Activated naive CD8-positive, alpha-beta T cell treated with anti-CD3 and anti-CD28 coated beads for 36 hours (primary cell): ENCODE results near the gene SLC25A25. TPM values are rescaled to one million over a fixed set of nuclear protein-coding genes. Genes with fewer than 3 reads are reported as not detected.
A peak's percentile ranks its signal among the peaks of the same experiment; 100 is the strongest.
"Not testable (repeated sequence)": the region's sequence is repeated elsewhere in the genome, so short reads cannot be mapped to it uniquely, and the experiment has no call there.

Experiments
- DNase-seq: peaks from one replicate; pipeline ENCODE4 v3.0.0; 2021
- H3K27ac Mint-ChIP-seq: one replicate; pipeline ENCODE4 v1.8.0; 2022; ENCODE audit warnings: mild to moderate bottlenecking, moderate library complexity, mixed read lengths
- H3K27me3 Mint-ChIP-seq: one replicate; pipeline ENCODE4 v1.8.0; 2022; ENCODE audit warnings: mild to moderate bottlenecking, mixed read lengths
- H3K36me3 Mint-ChIP-seq: one replicate; pipeline ENCODE4 v1.8.0; 2021; ENCODE audit warnings: mild to moderate bottlenecking, mixed read lengths
- H3K4me1 Mint-ChIP-seq: one replicate; pipeline ENCODE4 v1.8.0; 2021; ENCODE audit warnings: mixed read lengths
- H3K4me3 Mint-ChIP-seq: one replicate; pipeline ENCODE4 v1.8.0; 2022; ENCODE audit warnings: mild to moderate bottlenecking, moderate library complexity, mixed read lengths
- H3K9me3 Mint-ChIP-seq: one replicate; pipeline ENCODE4 v1.8.0; 2022; ENCODE audit warnings: mixed read lengths
- total RNA-seq, 2 experiments: library from RNA; stranded (reverse); gene quantifications; one replicate each; pipeline ENCODE4 v1.2.3, GENCODE V29; 2021

Gene SLC25A25
- total RNA-seq, 2 experiments from 2014 or later, result 13.0 to 14.5 TPM

GRCh38 chr9:128125580-128126354, 57.7 kb downstream of the SLC25A25 start:
- H3K27me3 Mint-ChIP-seq, result no peaks in the 10 kb centered on the region
- no peaks in the 10 kb centered on the region for H3K9me3 Mint-ChIP-seq
- peaks cover 24% of the 10 kb centered on the region for H3K4me1 Mint-ChIP-seq
- H3K27ac Mint-ChIP-seq, result peak overlapping the region; percentile 49
- peaks cover 9% of the 10 kb centered on the region for H3K36me3 Mint-ChIP-seq
- no peak for DNase-seq
- H3K4me3 Mint-ChIP-seq, result peak overlapping the region; percentile 85

- no peaks in the 10 kb centered on the region for H3K27me3 Mint-ChIP-seq
- H3K9me3 Mint-ChIP-seq, result no peaks in the 10 kb centered on the region
- peak within 1 kb of the TSS; percentile 98 for H3K27ac Mint-ChIP-seq
- peaks cover 9% of the 10 kb centered on the region for H3K36me3 Mint-ChIP-seq
- peak within 1 kb of the TSS; percentile 97 for H3K4me3 Mint-ChIP-seq
- DNase-seq, result peak; percentile 89
- H3K4me1 Mint-ChIP-seq, result peaks cover 24% of the 10 kb centered on the region
These were observed 59.5 kb downstream of the SLC25A25 start, which contains the start of gene PTGES2 for GRCh38 chr9:128127568-128127989. Gene PTGES2, minus strand, starts transcription at chr9:128127729. Its CDS starts 12 bp downstream, at chr9:128127717.

DNA sequence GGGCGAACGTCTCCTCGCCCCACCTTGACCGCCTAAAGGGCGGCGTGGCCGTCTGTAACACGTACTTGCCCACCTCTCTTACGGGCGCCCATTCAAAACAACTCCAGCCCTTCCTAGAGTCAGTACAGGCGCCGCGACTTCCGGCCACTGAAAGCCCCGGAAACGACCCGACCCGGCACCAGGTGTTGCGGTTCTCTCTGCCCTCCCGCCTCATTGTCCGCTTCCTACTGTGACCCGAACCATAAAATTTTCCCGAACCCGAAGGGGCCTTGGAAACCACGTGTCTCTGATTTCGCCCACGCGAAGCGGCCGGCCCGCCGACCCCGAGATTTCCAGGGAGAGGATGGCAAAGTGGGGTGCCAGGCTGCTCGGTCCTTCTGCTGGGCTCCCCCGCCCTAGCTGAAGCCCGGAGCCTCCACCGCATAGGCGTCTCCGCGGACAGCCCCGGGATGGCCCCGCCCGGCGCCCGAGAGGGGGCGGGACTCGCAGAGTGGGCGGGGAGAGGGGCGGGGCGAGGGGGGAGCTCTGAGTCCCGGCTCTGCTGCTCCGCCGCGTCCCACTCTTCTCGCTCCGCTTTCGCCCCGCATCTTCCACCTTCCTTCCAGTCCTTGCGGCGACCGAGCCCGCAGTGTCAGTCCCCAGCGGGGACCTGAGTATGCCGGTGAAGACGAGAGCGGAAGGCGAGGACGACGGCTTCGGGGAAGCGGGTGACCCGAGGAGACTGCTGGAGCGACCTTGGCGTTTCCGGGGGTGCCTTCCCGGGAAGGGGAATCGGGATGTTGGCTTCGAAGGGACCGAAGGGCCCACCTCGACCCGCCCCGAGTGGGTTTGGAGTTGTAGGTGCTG, 60.2 kb downstream of the SLC25A25 start:
- Mint-ChIP-seq H3K36me3 (peaks cover 9% of the 10 kb centered on the region), H3K27ac (peak overlapping the region; percentile 98), H3K9me3 (no peaks in the 10 kb centered on the region)

GRCh38 chr9:128128836-128129590, 61.0 kb downstream of the SLC25A25 start:
- DNase-seq, result no peak
- Mint-ChIP-seq H3K36me3 (peaks cover 9% of the 10 kb centered on the region), H3K4me1 (peaks cover 28% of the 10 kb centered on the region), H3K4me3 (peak overlapping the region; percentile 97), H3K9me3 (no peaks in the 10 kb centered on the region), H3K27me3 (peaks cover 4% of the 10 kb centered on the region), H3K27ac (peak overlapping the region; percentile 98)

More for the DNA sequence above, 60.2 kb downstream of the SLC25A25 start:
- Mint-ChIP-seq H3K4me3 (peak overlapping the region; percentile 97), H3K27me3 (peaks cover 4% of the 10 kb centered on the region), H3K4me1 (peaks cover 27% of the 10 kb centered on the region)
- DNase-seq, result peak; percentile 86

GRCh38 chr9:128129976-128130590, 62.1 kb downstream of the SLC25A25 start:
- Mint-ChIP-seq H3K4me1 (peaks cover 24% of the 10 kb centered on the region), H3K4me3 (peak overlapping the region; percentile 34)
- DNase-seq, result peak; percentile 48
- not testable (repeated sequence) for H3K9me3 Mint-ChIP-seq, H3K27ac Mint-ChIP-seq, H3K27me3 Mint-ChIP-seq, H3K36me3 Mint-ChIP-seq

DNA sequence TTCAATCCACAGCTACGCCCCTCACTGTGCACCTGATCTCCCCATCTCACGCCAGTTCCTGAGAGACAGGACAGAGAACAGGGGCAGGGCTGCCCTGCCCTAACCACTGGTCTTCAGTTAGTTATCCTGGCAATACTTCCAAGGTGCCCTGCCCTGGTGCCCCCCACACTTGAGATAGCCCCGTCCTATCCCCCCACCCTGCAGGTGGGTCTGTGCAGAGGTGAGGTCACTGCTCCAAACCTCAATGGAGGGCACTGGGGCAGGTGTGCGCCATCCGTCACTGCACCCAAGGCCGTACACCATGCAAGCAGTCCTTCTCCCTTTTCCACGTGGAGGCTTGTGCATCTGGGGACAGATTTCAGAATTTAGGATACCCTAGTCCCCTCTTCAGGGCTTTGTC, 62.6 kb downstream of the SLC25A25 start:
- not testable (repeated sequence) for H3K4me3 Mint-ChIP-seq, H3K27me3 Mint-ChIP-seq, H3K27ac Mint-ChIP-seq, DNase-seq, H3K9me3 Mint-ChIP-seq, H3K36me3 Mint-ChIP-seq
- H3K4me1 Mint-ChIP-seq, result peaks cover 19% of the 10 kb centered on the region

- DNase-seq, H3K9me3 Mint-ChIP-seq, H3K36me3 Mint-ChIP-seq, H3K27me3 Mint-ChIP-seq, H3K27ac Mint-ChIP-seq, H3K4me3 Mint-ChIP-seq: not testable (repeated sequence)
- H3K4me1 Mint-ChIP-seq, result peaks cover 12% of the 10 kb centered on the region
These were observed 63.3 kb downstream of the SLC25A25 start for GRCh38 chr9:128131346-128131745.

- not testable (repeated sequence) for H3K27ac Mint-ChIP-seq, H3K4me1 Mint-ChIP-seq, DNase-seq, H3K27me3 Mint-ChIP-seq, H3K36me3 Mint-ChIP-seq, H3K9me3 Mint-ChIP-seq, H3K4me3 Mint-ChIP-seq
These were observed 64.1 kb downstream of the SLC25A25 start for GRCh38 chr9:128132139-128132538.

DNA sequence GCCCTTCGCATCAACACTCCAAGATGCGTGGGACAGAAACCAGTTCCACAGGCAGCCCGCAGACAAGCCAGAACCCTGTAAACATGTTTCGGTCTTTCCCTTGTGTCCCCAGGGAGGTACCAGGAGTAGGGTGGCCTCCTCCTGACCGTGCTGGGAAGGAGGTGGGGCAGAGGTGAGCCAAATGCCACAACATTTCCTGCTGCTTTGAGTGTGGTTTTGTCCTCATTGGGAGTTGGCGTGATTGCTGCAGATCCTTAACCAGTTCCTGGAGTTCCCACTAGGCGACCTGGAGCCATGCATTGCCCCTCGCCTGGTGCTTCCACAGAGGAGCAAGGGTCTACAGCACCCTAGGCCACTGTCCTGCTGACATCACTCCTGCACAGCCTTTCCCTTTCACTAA, 67.5 kb downstream of the SLC25A25 start:
- not testable (repeated sequence) for H3K27me3 Mint-ChIP-seq, H3K4me3 Mint-ChIP-seq, H3K4me1 Mint-ChIP-seq, DNase-seq, H3K27ac Mint-ChIP-seq, H3K9me3 Mint-ChIP-seq, H3K36me3 Mint-ChIP-seq

DNA sequence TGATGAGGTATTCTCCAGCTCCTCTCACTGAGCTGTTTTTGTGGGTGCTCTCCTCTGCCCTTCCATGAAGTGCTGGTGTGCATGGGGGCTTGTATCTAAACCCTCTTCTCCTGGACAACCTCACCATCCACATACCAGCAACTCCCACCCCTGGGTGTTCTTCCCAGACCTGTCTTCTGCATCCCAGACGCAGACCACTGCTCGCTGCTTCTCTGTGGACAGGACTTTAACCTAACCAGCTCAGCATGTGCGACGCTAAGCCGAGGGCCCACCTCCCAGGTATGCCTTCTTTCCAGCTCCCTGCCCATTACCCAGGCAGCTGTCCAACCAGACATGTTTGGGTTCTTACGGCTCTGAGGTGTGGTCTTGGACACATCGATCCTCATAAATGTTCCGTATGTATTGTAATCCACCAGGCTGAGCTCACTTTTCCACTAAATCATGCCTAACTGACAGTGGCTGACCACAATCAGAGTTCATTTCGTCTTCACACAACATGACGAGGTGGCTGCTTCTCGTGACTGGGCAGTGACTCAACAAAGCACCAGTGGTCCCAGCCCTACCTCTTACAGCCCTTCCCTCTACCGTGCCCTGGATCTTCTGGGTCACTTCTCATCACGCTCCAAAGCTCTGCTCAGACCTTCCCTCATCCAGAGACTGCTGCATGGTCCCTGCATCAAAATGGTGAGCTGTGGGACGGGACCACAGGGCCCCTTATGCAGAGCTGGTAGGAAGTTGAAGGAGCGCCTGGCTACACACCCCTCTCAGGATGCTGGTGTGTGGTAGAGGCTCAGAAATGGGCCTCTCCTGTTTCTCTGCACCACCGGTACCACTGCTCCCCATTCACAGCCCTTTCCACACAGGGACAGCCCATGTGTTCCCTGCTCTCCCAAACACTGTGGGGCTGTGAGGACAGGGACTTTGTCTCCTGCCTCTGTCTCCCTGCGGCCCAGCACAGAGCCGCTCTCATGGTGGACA, 69.1 kb downstream of the SLC25A25 start:
- no peak for DNase-seq
- Mint-ChIP-seq H3K9me3 (no peaks in the 10 kb centered on the region), H3K27me3 (peaks cover 4% of the 10 kb centered on the region), H3K36me3 (no peaks in the 10 kb centered on the region), H3K4me1 (peaks cover 9% of the 10 kb centered on the region), H3K27ac (no peak overlapping the region), H3K4me3 (no peak overlapping the region)

DNA sequence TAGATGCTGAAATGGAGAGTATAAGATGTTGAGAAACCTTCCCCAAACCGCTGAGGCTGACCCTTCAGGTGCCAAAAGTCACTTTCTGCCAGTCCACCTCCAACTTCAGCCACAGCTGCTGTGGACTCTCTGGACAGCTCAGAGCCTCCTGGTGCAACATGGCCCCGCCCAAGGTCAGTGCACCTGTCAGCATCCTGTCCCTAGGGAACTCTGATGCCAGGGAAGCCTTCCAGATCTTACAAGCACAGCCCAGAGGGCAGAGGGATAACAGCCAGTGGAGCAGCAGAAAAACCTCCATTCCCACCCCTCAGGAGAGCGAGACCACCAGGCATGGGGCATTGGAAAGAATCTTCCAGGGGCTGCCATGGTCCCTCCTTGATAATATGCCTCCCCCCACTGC, 70.0 kb downstream of the SLC25A25 start:
- Mint-ChIP-seq H3K36me3 (no peaks in the 10 kb centered on the region), H3K27me3 (peaks cover 1% of the 10 kb centered on the region), H3K4me3 (no peak overlapping the region), H3K4me1 (peaks cover 9% of the 10 kb centered on the region), H3K27ac (no peak overlapping the region), H3K9me3 (no peaks in the 10 kb centered on the region)
- DNase-seq, result no peak

DNA sequence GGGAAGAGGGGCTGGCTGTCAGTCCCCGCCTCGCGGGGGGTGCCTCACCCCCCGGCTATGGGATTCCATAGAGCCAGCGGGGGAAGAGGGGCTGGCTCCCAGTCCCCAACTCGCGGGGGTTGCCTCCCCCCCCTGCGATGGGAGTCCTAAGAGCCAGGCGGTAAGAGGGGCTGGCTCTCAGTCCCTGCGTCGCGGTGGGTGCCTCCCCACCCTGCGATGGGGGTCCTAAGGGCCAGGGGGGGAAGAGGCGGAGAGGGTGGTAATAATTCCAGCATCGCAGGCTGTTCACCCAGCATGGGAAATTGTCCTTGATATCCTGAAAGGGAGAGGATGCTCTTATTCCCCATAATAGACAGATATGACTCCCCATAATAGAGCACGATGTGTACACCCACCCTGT, 71.6 kb downstream of the SLC25A25 start:
- no peak overlapping the region for H3K4me3 Mint-ChIP-seq
- no peaks in the 10 kb centered on the region for H3K9me3 Mint-ChIP-seq
- H3K27ac Mint-ChIP-seq, result no peak overlapping the region
- H3K27me3 Mint-ChIP-seq, result no peaks in the 10 kb centered on the region
- DNase-seq, result no peak
- H3K4me1 Mint-ChIP-seq, result peaks cover 6% of the 10 kb centered on the region
- H3K36me3 Mint-ChIP-seq, result no peaks in the 10 kb centered on the region

DNA sequence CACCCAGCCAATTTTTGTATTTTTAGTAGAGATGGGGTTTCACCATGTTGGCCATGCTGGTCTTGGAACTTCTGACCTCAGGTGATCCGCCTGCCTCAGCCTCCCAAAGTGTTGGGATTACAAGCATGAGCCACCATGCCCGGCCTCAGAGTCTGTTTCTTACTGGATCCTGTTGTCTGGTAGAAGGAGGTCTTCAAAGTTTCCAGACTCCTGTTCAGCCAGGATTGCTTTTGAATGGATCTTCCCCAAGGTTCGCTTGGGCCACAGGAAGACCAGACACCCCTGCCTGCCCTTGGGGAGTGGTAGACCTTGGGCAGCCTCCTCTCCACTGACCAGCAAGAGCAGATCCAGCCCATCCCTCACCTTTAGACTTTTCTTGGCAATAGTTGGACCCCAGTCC, 73.6 kb downstream of the SLC25A25 start:
- Mint-ChIP-seq H3K4me1 (peaks cover 6% of the 10 kb centered on the region), H3K27me3 (no peaks in the 10 kb centered on the region), H3K4me3 (no peak overlapping the region), H3K36me3 (no peaks in the 10 kb centered on the region), H3K9me3 (no peaks in the 10 kb centered on the region), H3K27ac (no peak overlapping the region)
- no peak for DNase-seq

DNA sequence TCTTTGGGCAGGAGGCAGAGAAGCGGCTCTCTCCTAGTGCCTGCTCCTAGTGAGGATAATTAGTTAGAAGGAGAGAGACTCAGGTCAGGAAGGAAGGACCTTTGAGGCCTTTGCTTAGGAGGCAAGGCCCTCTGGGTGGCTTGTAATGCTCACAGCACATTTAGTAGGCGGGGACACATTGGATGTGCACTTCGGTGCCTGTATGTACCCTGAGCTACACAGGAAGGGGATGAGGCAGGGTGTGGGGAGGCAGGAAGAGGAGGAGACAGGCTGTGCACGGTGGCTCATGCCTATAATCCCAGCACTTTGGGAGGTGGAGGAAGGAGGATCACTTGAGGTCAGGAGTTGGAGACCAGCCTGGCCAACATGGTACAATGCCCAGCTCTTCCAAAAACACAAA, 74.0 kb downstream of the SLC25A25 start:
- Mint-ChIP-seq H3K36me3 (no peaks in the 10 kb centered on the region), H3K27ac (no peak overlapping the region), H3K9me3 (no peaks in the 10 kb centered on the region), H3K4me3 (no peak overlapping the region), H3K27me3 (no peaks in the 10 kb centered on the region), H3K4me1 (peaks cover 6% of the 10 kb centered on the region)
- DNase-seq, result no peak
